HTERT RPE-1 (cell line): ENCODE measurements around the gene ZNF727.
"Not testable (repeated sequence)": the region's sequence is repeated elsewhere in the genome, so short reads cannot be mapped to it uniquely, and the experiment has no call there.

Experiments
- in situ Hi-C: fragments of 300-500 bp; cut with MboI; formaldehyde crosslinking; loops from 4 replicates; pipeline ENCODE4 v1.14.3; 2020; ENCODE audit warnings: low sequenced_read_pairs

ZNF727 gene

DNA sequence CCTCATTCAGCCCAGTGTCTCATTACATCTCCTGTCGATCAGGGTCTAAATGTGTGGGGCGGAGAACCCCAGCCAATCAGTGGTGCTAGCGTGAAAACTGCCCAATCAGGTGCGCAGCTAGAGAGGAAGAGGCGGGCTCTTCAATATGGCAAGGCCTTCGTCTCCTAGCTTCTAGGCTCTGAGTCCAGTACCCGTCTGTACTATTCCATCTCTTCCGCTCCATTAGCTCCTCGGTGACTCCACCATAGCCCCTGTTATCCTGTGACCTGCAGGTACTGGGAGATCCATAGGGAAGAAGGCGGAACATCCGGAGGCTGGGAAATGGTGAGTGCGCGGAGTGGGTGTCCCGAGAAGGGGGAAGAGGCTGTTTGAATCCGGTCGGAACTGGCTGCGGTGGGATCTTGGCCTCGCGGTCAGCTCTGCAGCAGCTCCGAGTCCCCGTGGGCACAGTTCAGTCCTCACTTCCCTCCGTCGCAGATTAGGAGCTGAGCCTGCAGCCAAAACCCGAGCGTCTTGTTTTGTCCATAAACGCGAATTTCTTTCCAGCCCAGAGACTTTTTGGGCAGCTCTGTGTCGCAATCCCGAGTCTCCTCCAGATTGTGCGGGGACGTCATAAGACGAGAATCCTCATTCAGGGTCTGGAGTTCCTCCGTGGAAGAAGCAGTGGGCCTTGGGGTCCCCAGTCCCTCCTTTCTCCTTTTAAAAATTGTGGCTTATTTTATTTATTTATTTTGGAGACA lies at the start of gene ZNF727:
Gene ZNF727 (plus strand): TSS at position 134 of the 740 bp plus-strand sequence. CDS start 188 bp downstream, at position 322.
- in situ Hi-C loops: no loop called here

DNA sequence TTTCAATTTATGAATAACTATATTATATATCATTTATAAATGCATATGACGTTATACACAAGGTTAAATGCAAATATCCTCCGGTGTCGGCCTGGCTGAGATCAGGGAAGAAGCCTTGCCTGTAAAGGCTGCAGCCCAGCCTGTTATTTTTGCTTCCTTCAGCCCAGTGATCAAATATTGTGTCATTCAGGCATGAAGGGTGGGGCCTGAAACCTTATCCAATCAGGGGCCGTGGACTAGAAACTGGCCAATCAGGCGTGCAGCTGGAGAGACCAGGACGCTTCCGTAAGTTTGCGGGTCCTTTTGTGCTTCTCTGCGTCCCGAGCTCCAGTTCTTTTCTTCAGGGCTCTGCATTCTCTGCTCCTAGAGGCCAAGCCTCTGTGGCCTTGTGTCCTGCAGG lies 46.7 kb upstream of the ZNF727 start, which contains the start of gene ZNF722:
Gene ZNF722 (plus strand): TSS at position 301 of the 400 bp plus-strand sequence. CDS start 113 bp downstream, outside the sequence.
- in situ Hi-C loops: no loop called here

DNA sequence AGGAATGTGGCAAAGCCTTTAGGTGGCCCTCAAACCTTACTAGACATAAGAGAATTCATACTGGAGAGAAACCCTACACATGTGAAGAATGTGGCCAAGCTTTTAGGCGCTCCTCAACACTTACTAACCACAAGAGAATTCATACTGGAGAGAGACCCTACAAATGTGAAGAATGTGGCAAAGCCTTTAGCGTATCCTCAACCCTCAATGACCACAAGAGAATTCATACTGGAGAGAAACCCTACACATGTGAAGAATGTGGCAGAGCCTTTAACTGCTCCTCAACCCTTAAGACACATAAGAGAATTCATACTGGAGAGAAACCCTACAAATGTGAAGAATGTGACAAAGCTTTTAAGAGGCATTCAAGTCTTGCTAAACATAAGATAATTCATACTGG lies 29.7 kb upstream of the ZNF727 start:
- in situ Hi-C loops: not testable (repeated sequence)

DNA sequence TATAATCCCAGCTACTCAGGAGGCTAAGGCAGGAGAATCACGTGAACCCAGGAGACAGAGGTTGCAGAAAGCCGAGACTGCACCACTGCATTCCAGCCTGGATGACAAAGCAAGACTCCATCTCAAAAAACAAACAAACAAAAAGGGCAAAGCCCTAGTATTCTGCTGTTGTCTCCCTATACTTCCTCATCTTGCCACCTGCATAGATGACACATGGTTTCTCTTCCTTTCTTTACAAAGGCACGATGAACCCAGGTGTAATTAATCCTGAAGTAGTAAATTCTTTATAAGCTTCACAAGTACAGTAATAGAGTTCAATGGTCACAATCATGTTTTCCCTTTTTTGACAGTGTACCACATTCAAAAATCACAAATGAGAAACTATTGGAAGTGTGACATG lies 9.8 kb upstream of the ZNF727 start:
- in situ Hi-C loops: no loop called here

DNA sequence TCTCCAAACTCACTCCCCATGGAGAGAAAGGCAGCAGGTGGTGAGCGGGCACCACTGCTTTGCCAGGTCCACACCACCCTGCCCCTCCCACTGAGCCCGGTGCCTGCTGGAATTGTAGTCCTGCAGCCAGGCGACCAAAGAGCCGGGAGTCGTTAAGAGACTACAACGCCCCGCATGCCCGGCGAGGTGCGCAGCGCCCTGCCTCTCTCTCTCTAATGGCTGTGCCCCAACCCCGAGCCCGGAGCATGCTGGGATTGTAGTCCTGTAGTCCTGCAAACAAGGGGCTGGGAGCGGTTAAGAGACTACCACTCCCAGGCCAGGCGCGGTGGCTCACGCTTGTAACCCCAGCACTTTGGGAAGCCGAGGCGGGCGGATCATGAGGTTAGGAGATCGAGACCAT lies 8.1 kb upstream of the ZNF727 start:
- in situ Hi-C loops: no loop called here

DNA sequence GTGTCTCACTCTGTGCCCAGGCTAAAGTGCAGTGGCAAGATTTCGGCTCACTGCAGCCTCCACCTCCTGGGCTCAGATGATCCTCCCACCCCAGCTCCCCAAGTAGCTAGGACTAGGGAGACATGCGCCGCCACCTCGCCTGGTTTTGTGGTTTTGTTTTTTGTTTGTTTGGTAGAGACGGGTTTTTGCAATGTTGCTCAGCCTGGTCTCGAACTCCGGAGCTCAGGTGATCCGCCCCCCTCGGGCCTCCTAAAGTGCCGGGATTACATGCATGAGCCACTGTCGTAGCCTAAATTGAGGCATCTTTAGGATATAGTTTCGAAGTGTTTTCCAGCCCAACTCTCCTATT lies 781 bp downstream of the ZNF727 start:
- in situ Hi-C loops: no loop called here

DNA sequence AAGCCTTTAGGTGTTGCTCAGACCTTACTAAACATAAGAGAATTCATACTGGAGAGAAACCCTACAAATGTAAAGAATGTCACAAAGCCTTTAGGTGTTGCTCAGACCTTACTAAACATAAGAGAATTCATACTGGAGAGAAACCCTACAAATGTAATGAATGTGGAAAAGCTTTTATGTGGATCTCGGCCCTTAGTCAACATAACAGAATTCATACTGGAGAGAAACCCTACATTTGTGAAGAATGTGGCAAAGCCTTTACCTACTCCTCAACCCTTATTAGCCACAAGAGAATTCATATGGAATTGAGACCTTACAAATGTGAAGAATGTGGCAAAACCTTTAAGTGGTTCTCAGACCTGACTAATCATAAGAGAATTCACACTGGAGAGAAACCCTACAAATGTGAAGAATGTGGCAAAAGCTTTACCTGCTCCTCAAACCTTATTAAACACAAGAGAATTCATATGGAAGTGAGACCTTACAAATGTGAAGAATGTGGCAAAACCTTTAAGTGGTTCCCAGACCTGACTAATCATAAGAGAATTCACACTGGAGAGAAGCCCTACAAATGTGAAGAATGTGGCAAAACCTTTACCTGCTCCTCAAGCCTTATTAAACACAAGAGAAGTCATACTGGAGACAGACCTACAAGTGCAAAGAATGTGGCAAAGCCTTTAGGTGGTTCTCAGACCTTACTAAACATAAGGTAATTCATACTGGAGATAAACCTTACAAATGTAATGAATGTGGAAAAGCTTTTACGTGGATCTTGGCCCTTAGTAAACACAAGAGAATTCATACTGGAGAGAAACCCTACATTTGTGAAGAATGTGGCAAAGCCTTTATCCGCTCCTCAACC lies 32.8 kb downstream of the ZNF727 start:
- in situ Hi-C loops: not testable (repeated sequence)

DNA sequence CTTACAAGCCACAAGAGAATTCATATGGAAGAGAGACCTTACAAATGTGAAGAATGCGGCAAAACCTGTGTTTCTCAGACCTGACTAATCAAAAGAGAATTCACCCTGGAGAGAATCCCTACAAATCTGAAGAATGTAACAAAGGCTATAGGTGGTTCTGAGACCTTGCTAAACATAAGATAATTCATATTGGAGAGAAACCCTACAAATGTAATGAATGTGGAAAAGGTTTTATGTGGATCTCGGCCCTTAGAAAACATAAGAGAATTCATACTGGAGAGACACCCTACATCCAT lies 33.4 kb downstream of the ZNF727 start:
- in situ Hi-C loops: no loop called here

DNA sequence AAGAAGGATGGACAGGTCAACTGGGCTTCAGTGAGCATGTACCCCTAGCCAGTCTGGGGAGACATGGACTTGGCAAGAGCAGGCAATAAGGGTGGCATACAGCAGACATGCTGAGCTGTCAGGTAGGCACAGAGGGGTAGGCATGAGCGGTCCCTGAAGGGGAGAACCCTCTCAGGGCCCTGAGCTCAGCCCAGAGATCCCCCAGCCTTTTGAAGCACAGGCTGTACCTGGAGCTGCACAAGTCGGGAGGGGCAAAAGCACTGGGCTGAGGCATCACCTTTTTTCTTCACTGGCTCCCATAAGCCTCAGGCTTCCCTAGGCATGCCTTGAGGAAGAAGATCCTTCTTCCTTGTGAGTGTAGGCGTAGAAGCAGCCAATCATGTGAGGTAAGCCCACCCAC lies 42.3 kb downstream of the ZNF727 start:
- in situ Hi-C loops: no loop called here

DNA sequence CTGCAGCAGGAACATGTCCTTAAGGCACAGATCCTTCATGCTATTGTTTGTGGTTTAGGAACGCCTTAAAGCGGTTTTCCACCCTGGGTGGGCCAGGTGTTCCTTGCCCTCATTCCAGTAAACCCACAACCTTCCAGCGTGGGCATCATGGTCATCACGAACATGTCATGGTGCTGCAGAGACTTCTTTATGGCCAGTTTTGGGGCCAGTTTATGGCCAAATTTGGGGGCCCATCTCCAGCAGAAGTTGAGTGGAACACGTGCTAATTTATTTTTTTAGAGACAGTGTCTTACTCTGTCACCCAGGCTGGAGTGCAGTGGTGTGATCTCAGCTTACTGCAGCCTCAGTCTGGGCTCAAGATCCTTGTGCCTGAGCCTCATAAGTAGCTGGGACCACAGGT lies 43.6 kb downstream of the ZNF727 start:
- in situ Hi-C loops: not testable (repeated sequence)
